ENCODE data around the gene PRSS2.

Gene PRSS2

GRCh38 chr7:142817506-142817905 lies 46.7 kb downstream of the PRSS2 start:
- Histone ChIP-seq H3K27ac (no peak overlapping the region), H3K4me3 (no peak overlapping the region), H3K4me1 (peaks cover 17% of the 10 kb centered on the region), H3K4me2 (no peak overlapping the region), H3K9me3 (no peaks in the 10 kb centered on the region), H3K9ac (no peak overlapping the region), H3K36me3 (no peaks in the 10 kb centered on the region), H4K20me1 (peaks cover 6% of the 10 kb centered on the region; the same call in 1 of the 2 replicates), H3K27me3 (no peaks in the 10 kb centered on the region)
- TF ChIP-seq Cebpa-rat (IDR thresholded peaks at IDR 0.05): no peak

DNA sequence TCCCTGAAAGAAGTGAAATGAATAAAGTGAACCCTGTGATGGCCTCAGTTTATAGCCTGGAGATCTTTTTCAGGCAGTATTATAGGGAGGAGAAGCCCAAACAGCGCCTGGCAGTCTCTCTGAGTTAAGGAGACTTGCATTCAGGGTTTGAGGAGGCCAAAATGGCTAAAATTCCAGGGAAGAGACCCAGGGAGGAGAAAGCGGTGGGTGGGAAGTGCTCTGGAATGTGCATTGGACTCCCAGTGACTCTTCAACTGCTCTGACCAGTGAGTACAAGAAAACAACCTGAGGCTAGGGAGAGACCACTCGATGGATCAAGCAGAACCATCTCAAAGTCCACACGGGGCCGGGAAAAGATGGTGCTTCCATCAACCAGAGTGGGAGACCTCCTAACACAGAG lies 48.8 kb downstream of the PRSS2 start:
- Histone ChIP-seq H3K4me3 (no peak overlapping the region), H3K27me3 (no peaks in the 10 kb centered on the region), H3K4me2 (no peak overlapping the region), H3K4me1 (no peaks in the 10 kb centered on the region), H3K9me3 (no peaks in the 10 kb centered on the region), H3K27ac (no peak overlapping the region), H4K20me1 (no peaks in the 10 kb centered on the region), H3K36me3 (no peaks in the 10 kb centered on the region), H3K9ac (no peak overlapping the region)
- no peak for TF ChIP-seq Cebpa-rat (IDR thresholded peaks at IDR 0.05)

DNA sequence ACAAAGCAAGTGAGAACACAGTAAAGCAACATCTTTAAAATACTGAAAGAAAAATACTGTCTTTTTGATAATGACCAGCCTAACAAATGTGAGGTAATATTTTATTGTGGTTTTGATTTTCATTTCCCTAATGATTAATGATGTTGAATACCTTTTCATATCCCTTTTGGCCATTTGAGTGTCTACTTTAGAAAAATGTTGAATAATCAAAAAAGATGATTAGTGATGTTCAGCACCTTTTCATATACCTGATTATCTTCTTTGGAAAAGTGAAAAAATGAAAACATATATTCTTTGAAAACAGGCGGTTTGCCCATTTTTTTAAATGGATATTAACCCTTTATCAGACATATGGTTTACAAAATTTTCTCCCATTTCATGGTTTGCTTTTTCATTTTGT lies 51.9 kb downstream of the PRSS2 start:
- no peak overlapping the region for H3K4me2 ChIP-seq
- no peak for TF ChIP-seq Cebpa-rat (IDR thresholded peaks at IDR 0.05)

More for the DNA sequence above, 51.9 kb downstream of the PRSS2 start:
- H3K4me3 ChIP-seq: no peak overlapping the region
- H3K36me3 ChIP-seq: no peaks in the 10 kb centered on the region
- no peaks in the 10 kb centered on the region for H4K20me1 ChIP-seq
- H3K4me1 ChIP-seq: no peaks in the 10 kb centered on the region
- no peak overlapping the region for H3K27ac ChIP-seq
- no peak overlapping the region for H3K9ac ChIP-seq
- H3K9me3 ChIP-seq: peaks cover 7% of the 10 kb centered on the region
- no peaks in the 10 kb centered on the region for H3K27me3 ChIP-seq
